Adrenal gland (tissue), 12 donors: ENCODE data around the gene RAPGEF4. TPM values are rescaled to one million over a fixed set of nuclear protein-coding genes. Genes with fewer than 3 reads are reported as not detected.

ENCODE experiments used
- DNase-seq, 7 donors: peaks; one replicate each; pipeline ENCODE4 v3.0.0-alpha.2; 2019 to 2020
- H3K27ac ChIP-seq, 5 donors: fragments of 200-600 bp; sonication (generic) in 4 of 5; 1 replicate in 3 of 5; 2 replicates in 2 of 5; pipeline versions ENCODE4 v1.5.1 to v1.8.0; 2016 to 2020; ENCODE audit warnings: mild to moderate bottlenecking in 1 of 5
- H3K27me3 ChIP-seq: fragments of 200-600 bp; 2 replicates; pipeline ENCODE4 v1.8.0; 2021
- H3K36me3 ChIP-seq, 2 donors: fragments of 200-600 bp; replicated peaks in 1 of 2; 1 replicate in 1 of 2; 2 replicates in 1 of 2; pipeline versions ENCODE4 v1.5.1 to v1.8.0; 2018 to 2022
- H3K4me1 ChIP-seq, 2 donors: fragments of 200-600 bp; replicated peaks in 1 of 2; 1 replicate in 1 of 2; 2 replicates in 1 of 2; pipeline versions ENCODE4 v1.5.1 to v1.8.0; 2018 to 2021
- H3K4me3 ChIP-seq, 4 donors: fragments of 200-600 bp; sonication (generic) in 3 of 4; one replicate each; pipeline ENCODE4 v1.5.1; 2016 to 2018
- H3K9me3 ChIP-seq, 3 donors: fragments of 200-600 bp; sonication (generic) in 1 of 3; replicated peaks in 1 of 3; 1 replicate in 2 of 3; 2 replicates in 1 of 3; pipeline versions ENCODE4 v1.5.1 to v1.8.0; 2016 to 2021
- POLR2A ChIP-seq, 2 donors: fragments of 450-650 bp; IDR thresholded peaks; one replicate each; pipeline ENCODE4 v1.6.1; 2017; ENCODE audit warnings: antibody characterized with exemption in 2 of 2, mild to moderate bottlenecking in 2 of 2, moderate library complexity in 1 of 2
- WGBS, 4 donors: extraction: QIAGEN DNeasy Blood & Tissue Kit in 2 of 4; methylation state at CpG; one replicate each; pipeline versions ENCODE4 v1.1.5 to v1.1.7; 2013 to 2017; 5-methylcytosine and 5-hydroxymethylcytosine counted together
- intact Hi-C, 2 donors: fragments of 100-400 bp; cut with DNase I; formaldehyde crosslinking; loops; one replicate each; pipeline versions ENCODE4 v1.14.1 to v1.15.0; 2022 to 2023
- polyA plus RNA-seq, 3 donors: library from polyadenylated mRNA; stranded (reverse); fragments of 200-250 nt in 2 of 3; fragments of 350-450 nt in 1 of 3; fragmentation: Illumina TruSeq in 1 of 3; extraction: RNeasy Lipid Tissue Mini Kit (QIAGEN cat#74804) in 1 of 3; gene quantifications; one replicate each; pipeline ENCODE4 v1.2.3, GENCODE V29; 2013 to 2014
- total RNA-seq, 9 donors: library from RNA; depleted of rRNA in 4 of 9; stranded (reverse); fragments of >200 nt in 4 of 9; fragments of 120-200 nt in 1 of 9; fragmentation: NEBNext Ultra II Directional in 1 of 9; extraction: Animal tissue kit (Norgen Biotek cat#: 25700) in 1 of 9; gene quantifications; one replicate each; pipeline versions ENCODE4 v1.1.0 to v1.2.4, GENCODE V29; 2013 to 2023
- TF ChIP-seq, protein P1 (sequence below), 6 experiments: fragments of 450-650 bp in 4 of 6; fragments of 200-600 bp in 2 of 6; sonication (generic) in 1 of 6; IDR thresholded peaks; 1 replicate in 5 of 6; 2 replicates in 1 of 6; pipeline versions ENCODE4 v1.5.1 to v1.8.0; 2016 to 2021; ENCODE audit warnings: antibody characterized with exemption in 6 of 6, mild to moderate bottlenecking in 2 of 6, moderate library complexity in 1 of 6
- donor health status: healthy with polysubstance abuse.
- donor health status: Bipolar disorder and iron deficiency.
- donor health status: DM: yes; HTN: yes; CAD: no.
- donor health status: DM: no; HTN: no; CAD: no.
- donor health status: DM: no; HTN: no; CAD: no.
- donor health status: DM: yes; HTN: yes; CAD: no.

The RAPGEF4 gene
- total and polyA plus RNA-seq, 12 donors = 24.8 to 288 (median 101) TPM

GRCh38 chr2:172957734-172958133 lies 222.1 kb downstream of the RAPGEF4 start:
- intact Hi-C loops = no loop called here
- peaks cover 0 to 5% of the 10 kb centered on the region in 2 donors for H3K4me1 ChIP-seq
- TF ChIP-seq, protein P1, sequence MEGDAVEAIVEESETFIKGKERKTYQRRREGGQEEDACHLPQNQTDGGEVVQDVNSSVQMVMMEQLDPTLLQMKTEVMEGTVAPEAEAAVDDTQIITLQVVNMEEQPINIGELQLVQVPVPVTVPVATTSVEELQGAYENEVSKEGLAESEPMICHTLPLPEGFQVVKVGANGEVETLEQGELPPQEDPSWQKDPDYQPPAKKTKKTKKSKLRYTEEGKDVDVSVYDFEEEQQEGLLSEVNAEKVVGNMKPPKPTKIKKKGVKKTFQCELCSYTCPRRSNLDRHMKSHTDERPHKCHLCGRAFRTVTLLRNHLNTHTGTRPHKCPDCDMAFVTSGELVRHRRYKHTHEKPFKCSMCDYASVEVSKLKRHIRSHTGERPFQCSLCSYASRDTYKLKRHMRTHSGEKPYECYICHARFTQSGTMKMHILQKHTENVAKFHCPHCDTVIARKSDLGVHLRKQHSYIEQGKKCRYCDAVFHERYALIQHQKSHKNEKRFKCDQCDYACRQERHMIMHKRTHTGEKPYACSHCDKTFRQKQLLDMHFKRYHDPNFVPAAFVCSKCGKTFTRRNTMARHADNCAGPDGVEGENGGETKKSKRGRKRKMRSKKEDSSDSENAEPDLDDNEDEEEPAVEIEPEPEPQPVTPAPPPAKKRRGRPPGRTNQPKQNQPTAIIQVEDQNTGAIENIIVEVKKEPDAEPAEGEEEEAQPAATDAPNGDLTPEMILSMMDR (IDR thresholded peaks at IDR 0.05) = no peak
- TF ChIP-seq POLR2A (IDR thresholded peaks at IDR 0.05) = no peak

DNA sequence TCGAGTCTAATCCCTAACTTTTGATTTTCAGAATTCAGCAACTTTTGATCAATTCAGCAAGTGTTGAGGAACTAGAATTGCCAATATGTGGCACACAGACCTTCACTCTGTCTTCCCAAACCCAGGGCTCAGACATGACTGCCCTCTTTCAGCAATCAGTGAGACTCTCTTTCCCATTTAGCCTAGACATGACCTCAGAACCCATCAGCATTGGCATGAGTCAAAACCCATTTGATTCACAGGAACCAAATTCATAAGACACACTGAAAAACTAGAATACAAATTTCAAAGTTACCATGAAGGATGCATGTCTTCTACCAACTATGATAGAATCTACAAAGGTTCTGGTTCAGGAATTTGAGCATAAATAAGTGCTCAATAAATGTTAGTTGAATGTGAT lies 226.4 kb downstream of the RAPGEF4 start:
- intact Hi-C loops = no loop called here
- Histone ChIP-seq H3K9me3 (no peaks in the 10 kb centered on the region), H3K27me3 (no peaks in the 10 kb centered on the region), H3K36me3 (peaks cover 0 to 49% of the 10 kb centered on the region in 2 donors), H3K4me3 (no peak overlapping the region), H3K4me1 (peaks cover 1 to 17% of the 10 kb centered on the region in 2 donors), H3K27ac (no peak overlapping the region)
- DNase-seq = no peak
- TF ChIP-seq, protein P1 (IDR thresholded peaks at IDR 0.05) = no peak
- TF ChIP-seq POLR2A (IDR thresholded peaks at IDR 0.05) = no peak
- WGBS, 4 donors = 81 to 98% (median 96%) methylated on average over 1 of the region's 1 CpG

More at GRCh38 chr2:172957734-172958133, 222.1 kb downstream of the RAPGEF4 start:
- H3K27ac ChIP-seq = no peak overlapping the region
- H3K27me3 ChIP-seq = no peaks in the 10 kb centered on the region
- H3K9me3 ChIP-seq = no peaks in the 10 kb centered on the region
- DNase-seq = no peak
- no peak overlapping the region for H3K4me3 ChIP-seq
- peaks cover 0 to 11% of the 10 kb centered on the region in 2 donors for H3K36me3 ChIP-seq

DNA sequence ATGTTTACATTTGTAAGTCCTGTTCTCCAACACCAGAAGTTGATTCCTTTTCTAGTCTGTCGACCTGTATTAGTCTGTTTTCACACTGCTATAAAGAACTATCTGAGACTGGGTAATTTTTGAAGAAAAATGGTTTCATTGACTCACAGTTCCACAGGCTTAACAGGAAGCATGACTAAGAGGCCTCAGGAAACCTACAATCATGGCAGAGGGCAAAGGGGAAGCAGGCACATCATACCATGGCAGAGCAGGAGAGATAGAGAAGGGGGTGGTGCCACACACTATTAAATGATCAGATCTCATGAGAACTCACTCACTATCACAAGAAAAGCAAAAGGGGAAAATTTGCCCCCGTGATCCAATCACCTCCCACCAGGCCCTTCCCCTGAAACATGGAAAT lies 227.2 kb downstream of the RAPGEF4 start:
- intact Hi-C loops = no loop called here
- Histone ChIP-seq H3K27me3 (no peaks in the 10 kb centered on the region), H3K27ac (peak overlapping the region in 1 of 5 donors; percentile 22), H3K4me1 (peaks cover 8 to 25% of the 10 kb centered on the region in 2 donors), H3K4me3 (no peak overlapping the region), H3K9me3 (no peaks in the 10 kb centered on the region), H3K36me3 (peaks cover 0 to 56% of the 10 kb centered on the region in 2 donors)
- 40 to 81% (median 73%) methylated on average over 2 of the region's 2 CpGs for whole genome bisulfite sequencing, 4 donors
- no peak for DNase-seq
- TF ChIP-seq POLR2A (IDR thresholded peaks at IDR 0.05) = no peak
- TF ChIP-seq, protein P1 (IDR thresholded peaks at IDR 0.05) = no peak

DNA sequence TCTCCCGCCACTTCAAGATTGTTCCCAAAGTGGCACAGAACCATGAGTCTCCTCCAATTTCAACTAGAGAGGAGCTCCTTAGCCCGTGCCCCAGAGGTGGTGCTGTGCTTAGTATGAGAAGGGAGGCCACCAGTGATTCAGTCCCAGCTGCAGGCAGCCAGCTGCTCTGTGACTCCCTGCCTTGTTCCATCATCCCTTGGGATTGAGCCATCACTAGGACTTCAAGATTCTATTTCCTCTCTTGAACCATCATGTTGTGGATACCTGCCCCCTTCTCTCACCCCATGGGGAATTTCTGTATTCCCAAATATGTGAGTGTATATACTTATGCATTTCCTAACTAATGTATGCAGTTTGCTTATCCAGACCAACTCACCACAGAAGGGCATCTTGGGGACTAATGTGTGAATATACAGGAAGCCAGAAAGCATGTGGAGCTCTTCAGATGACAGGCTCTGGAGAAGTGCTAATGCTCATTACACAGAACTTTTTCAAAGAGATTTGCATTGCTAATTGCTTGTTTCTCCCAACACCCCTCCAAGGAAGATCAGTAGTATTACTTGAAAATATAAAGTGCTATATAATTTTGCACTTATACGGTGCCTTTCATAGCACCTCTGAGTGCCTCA lies 229.0 kb downstream of the RAPGEF4 start:
- H3K4me1 ChIP-seq = peaks cover 17 to 38% of the 10 kb centered on the region in 2 donors
- 90 to 100% (median 94%) methylated on average over 3 of the region's 3 CpGs for WGBS, 4 donors
- no peak overlapping the region for H3K27ac ChIP-seq
- no peak for TF ChIP-seq POLR2A (IDR thresholded peaks at IDR 0.05)
- TF ChIP-seq, protein P1 (IDR thresholded peaks at IDR 0.05) = no peak
- H3K4me3 ChIP-seq = no peak overlapping the region
- peak in 2 of 7 donors; percentile 21 to 38 for DNase-seq
- H3K9me3 ChIP-seq = no peaks in the 10 kb centered on the region
- H3K27me3 ChIP-seq = no peaks in the 10 kb centered on the region
- H3K36me3 ChIP-seq = peaks cover 0 to 73% of the 10 kb centered on the region in 2 donors
- intact Hi-C loops = no loop called here
